Measurements from ENCODE around the gene GATA2.

- TF ChIP-seq, protein P1, sequence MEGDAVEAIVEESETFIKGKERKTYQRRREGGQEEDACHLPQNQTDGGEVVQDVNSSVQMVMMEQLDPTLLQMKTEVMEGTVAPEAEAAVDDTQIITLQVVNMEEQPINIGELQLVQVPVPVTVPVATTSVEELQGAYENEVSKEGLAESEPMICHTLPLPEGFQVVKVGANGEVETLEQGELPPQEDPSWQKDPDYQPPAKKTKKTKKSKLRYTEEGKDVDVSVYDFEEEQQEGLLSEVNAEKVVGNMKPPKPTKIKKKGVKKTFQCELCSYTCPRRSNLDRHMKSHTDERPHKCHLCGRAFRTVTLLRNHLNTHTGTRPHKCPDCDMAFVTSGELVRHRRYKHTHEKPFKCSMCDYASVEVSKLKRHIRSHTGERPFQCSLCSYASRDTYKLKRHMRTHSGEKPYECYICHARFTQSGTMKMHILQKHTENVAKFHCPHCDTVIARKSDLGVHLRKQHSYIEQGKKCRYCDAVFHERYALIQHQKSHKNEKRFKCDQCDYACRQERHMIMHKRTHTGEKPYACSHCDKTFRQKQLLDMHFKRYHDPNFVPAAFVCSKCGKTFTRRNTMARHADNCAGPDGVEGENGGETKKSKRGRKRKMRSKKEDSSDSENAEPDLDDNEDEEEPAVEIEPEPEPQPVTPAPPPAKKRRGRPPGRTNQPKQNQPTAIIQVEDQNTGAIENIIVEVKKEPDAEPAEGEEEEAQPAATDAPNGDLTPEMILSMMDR (IDR thresholded peaks at IDR 0.05), result no peak
- TF ChIP-seq POLR2A (IDR thresholded peaks at IDR 0.05) (no peak), POLR2AphosphoS5 (IDR thresholded peaks at IDR 0.05) (no peak)
These were observed 3.4 kb downstream of the GATA2 start for GRCh38 chr3:128489674-128489926.

Measured in suprapubic skin (tissue), 4 donors.